ENCODE measurements around the gene CCDC40.

The CCDC40 gene

DNA sequence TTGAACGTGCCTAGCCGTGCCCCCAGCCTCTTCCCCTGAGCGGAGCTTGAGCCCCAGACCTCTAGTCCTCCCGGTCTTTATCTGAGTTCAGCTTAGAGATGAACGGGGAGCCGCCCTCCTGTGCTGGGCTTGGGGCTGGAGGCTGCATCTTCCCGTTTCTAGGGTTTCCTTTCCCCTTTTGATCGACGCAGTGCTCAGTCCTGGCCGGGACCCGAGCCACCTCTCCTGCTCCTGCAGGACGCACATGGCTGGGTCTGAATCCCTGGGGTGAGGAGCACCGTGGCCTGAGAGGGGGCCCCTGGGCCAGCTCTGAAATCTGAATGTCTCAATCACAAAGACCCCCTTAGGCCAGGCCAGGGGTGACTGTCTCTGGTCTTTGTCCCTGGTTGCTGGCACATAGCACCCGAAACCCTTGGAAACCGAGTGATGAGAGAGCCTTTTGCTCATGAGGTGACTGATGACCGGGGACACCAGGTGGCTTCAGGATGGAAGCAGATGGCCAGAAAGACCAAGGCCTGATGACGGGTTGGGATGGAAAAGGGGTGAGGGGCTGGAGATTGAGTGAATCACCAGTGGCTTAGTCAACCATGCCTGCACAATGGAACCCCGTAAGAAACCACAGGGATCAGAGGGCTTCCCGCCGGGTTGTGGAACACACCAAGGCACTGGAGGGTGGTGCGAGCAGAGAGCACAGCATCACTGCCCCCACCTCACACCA is 65.7 kb downstream of the CCDC40 start:
- DNase-seq (ENCODE audit: low spot score), result peak; percentile 51

DNA sequence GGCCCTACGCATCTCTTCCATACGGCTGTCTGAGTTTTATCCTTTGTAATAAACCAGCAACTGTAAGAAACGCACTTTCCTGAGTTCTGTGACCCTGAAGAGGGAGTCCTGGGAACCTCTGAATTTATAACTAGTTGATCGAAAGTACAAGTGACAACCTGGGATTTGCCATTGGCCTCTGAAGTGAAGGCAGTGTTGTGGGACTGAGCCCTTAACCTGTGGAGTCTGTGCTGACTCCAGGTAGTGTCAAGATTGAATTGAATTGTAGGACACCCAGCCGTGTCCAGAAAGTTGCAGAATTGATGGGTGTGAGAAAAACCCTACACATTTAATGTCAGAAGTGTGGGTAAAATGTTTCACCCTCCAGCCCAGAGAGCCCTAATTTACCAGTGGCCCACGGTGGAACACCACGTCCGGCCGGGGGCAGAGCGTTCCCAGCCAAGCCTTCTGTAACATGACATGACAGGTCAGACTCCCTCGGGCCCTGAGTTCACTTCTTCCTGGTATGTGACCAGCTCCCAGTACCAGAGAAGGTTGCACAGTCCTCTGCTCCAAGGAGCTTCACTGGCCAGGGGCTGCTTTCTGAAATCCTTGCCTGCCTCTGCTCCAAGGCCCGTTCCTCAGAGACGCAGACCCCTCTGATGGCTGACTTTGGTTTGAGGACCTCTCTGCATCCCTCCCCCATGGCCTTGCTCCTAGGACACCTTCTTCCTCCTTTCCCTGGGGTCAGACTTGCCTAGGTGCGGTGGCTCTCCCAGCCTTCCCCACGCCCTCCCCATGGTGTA is 66.4 kb downstream of the CCDC40 start:
- no peak for DNase-seq (ENCODE audit: low spot score)

DNA sequence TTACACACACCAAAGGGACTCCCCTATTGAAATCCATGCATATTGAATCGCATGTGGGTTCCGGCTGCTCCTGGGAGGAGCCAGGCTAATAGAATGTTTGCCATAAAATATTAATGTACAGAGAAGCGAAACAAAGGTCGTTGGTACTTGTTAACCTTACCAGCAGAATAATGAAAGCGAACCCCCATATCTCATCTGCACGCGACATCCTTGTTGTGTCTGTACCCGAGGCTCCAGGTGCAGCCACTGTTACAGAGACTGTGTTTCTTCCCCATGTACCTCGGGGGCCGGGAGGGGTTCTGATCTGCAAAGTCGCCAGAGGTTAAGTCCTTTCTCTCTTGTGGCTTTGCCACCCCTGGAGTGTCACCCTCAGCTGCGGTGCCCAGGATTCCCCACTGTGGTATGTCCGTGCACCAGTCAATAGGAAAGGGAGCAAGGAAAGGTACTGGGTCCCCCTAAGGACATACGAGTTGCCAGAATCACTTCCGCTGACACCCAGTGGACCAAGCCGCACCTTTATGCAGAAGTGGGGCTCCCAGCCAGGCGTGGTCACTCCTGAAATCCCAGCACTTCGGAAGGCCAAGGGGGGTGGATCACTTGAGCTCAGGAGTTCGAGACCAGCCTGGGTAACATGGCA is 67.1 kb downstream of the CCDC40 start:
- no peak for DNase-seq (ENCODE audit: low spot score)

DNA sequence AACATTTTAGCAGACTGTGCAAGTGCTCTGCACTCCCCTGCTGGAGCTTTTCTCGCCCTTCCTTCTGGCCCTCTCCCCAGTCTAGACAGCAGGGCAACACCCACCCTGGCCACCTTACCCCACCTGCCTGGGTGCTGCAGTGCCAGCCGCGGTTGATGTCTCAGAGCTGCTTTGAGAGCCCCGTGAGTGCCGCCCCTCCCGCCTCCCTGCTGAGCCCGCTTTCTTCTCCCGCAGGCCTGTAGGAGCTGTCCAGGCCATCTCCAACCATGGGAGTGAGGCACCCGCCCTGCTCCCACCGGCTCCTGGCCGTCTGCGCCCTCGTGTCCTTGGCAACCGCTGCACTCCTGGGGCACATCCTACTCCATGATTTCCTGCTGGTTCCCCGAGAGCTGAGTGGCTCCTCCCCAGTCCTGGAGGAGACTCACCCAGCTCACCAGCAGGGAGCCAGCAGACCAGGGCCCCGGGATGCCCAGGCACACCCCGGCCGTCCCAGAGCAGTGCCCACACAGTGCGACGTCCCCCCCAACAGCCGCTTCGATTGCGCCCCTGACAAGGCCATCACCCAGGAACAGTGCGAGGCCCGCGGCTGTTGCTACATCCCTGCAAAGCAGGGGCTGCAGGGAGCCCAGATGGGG is 68.0 kb downstream of the CCDC40 start:
- no peak for DNase-seq (ENCODE audit: low spot score)

DNA sequence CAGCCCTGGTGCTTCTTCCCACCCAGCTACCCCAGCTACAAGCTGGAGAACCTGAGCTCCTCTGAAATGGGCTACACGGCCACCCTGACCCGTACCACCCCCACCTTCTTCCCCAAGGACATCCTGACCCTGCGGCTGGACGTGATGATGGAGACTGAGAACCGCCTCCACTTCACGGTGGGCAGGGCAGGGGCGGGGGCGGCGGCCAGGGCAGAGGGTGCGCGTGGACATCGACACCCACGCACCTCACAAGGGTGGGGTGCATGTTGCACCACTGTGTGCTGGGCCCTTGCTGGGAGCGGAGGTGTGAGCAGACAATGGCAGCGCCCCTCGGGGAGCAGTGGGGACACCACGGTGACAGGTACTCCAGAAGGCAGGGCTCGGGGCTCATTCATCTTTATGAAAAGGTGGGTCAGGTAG is 68.5 kb downstream of the CCDC40 start:
- no peak for DNase-seq (ENCODE audit: low spot score)

DNA sequence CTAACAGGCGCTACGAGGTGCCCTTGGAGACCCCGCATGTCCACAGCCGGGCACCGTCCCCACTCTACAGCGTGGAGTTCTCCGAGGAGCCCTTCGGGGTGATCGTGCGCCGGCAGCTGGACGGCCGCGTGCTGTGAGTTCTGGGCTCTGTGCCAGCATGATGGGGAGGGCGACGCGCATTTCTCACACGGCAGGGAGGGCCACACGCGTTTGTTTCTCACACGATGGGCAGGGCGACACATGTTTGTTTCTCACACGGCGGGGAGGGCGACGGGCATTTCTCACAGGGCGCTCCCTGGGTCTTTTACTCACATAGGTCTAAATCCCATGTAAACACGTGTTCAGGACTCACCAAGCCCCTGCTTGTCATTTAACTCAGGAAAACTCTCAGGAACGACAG is 69.3 kb downstream of the CCDC40 start:
- DNase-seq (ENCODE audit: low spot score), result no peak

DNA sequence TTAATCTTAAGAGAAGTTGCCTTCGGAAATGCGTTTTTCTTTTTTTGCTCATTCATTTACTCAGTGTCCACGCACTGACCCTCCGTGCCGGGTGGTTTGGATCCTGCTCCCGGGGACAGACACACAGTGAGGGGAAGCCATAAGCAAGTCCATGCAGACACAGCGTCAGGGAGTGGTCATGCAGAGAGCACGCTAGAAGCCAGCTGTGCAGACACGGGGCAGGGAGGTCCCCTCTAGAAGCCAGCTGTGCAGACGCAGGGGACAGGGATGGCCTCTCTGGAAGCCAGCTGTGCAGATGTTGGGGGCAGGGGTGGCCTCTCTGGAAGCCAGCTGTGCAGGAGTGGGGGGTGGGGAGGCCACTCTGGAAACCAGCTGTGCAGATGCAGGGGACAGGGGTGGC is 69.7 kb downstream of the CCDC40 start:
- no peak for DNase-seq (ENCODE audit: low spot score)

DNA sequence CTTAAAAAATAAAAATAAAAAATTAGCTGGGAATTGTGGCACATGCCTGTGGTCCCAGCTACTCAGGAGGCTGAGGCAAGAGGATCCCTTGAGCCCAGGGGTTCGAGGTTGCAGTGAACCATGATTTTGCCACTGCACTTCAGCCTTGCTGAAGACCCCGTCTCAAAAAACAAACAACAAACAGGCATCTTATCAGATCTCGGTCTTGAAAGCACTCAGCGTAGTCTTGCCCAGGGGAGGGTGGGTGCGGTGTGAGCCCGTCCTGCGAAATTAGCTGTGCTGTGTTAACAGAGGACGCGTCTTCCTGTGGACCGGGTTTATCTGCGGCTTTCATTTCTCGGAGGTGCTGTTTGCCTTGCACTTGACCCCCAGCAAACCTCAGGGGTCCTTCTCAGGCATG is 70.3 kb downstream of the CCDC40 start:
- no peak for DNase-seq (ENCODE audit: low spot score)

DNA sequence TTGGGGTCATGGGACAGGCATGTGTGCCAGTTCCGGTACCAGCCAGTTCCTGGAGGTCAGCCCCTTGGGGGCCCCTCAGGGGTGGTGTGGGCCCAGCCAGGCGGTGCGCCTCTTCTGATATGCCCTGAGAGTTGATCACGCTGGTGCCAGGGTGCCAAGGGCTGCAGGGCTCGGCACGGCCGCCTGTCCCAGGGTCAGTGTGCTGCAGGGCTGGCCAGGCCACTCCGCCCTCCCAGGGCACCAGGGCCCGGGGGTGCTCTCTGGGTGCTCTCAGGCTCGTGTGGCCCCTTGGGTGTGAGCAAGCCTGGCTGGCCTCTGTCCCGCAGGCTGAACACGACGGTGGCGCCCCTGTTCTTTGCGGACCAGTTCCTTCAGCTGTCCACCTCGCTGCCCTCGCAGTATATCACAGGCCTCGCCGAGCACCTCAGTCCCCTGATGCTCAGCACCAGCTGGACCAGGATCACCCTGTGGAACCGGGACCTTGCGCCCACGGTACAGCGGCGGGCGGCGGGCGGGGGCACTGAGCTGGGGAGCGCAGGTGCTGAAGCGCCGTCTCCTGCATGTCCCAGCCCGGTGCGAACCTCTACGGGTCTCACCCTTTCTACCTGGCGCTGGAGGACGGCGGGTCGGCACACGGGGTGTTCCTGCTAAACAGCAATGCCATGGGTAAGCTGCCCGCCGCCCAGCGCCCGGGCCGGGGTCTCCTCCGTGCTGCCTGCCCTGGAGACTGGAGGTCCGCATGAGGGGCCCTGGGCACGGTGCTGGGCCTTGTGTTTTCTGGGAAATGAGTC is 71.0 kb downstream of the CCDC40 start:
- no peak for DNase-seq (ENCODE audit: low spot score)

DNA sequence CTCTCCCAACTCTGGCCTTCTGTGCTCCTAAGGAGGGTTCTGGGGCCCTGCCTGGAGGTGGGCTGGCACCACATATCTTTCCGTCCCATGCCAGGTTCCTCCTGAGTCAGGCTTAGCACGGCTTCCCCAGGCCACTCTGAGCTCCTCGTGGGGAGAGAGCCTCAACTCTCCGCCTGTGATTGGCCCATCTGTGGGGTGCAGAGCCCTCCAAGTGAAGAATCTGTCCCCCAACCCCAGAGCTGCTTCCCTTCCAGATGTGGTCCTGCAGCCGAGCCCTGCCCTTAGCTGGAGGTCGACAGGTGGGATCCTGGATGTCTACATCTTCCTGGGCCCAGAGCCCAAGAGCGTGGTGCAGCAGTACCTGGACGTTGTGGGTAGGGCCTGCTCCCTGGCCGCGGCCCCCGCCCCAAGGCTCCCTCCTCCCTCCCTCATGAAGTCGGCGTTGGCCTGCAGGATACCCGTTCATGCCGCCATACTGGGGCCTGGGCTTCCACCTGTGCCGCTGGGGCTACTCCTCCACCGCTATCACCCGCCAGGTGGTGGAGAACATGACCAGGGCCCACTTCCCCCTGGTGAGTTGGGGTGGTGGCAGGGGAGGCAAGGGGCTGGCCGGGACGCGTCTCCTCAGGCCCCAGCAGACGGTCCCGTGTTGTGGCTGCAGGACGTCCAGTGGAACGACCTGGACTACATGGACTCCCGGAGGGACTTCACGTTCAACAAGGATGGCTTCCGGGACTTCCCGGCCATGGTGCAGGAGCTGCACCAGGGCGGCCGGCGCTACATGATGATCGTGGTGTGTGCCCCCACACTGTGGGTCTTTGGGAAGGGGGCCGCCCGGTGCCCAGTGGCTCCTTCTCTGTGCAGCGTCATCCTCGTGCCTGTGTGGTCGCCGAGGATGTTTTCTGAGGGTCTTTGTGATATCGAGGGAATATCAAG is 71.9 kb downstream of the CCDC40 start:
- DNase-seq (ENCODE audit: low spot score), result no peak

DNA sequence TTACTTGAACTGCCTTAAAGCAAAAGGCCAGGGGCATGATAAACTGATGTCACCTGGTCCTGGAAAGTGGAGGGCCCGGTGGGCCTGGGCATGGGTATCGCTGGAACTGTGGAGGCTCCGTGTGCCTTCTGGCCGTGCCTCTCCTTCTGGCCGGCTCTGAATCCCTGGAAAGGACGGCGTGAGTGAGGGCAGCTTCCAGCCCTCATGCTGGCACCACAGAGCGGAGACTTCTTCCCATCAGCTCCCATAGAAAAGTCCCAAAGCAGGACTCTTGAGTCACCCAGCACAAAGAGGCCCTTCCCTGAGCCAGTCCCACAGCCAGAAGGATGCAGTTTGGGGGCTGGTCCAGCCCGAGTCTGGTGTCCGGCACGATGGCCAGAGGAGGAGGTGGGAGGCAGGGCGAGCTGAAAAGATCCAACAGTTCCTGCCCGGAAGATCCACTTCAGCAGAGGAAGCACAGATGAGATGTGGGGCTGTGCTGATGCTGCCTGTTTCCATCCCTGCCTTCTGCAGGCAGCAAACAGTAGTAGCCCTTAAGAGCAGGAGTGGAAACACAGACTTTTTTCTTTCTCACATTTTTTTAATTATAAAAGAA is 72.7 kb downstream of the CCDC40 start:
- DNase-seq (ENCODE audit: low spot score), result no peak

DNA sequence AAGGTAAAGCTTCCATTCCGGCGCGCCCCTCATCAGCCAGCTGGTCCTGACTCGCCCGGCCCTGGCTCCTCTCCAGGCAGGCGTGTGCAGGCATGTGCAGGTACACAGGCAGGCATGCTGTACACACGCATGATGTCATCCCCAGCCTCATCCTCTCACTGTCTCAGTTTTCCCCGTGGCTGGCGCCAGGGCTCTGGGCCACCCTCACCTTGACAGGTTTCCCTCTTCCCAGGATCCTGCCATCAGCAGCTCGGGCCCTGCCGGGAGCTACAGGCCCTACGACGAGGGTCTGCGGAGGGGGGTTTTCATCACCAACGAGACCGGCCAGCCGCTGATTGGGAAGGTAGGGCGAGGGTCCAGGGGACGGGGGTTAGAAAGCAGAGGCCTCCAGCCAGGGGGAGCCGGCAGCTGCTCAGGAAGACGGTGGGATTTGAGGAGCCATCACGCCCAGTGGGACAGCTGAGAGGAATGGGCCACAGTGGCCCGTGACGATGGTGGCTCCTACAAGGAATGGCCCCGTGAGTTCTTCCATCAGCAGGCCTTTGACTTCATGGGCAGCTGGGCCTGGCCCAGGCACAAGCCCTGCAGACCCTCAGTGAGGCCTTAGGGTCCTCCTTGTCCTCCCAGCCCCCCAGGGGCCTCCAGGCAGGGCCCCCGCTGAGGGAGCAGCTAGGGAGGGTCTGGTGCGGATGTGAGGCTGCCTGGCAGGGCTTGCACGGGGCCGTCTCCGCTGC is 73.4 kb downstream of the CCDC40 start:
- no peak for DNase-seq (ENCODE audit: low spot score)

DNA sequence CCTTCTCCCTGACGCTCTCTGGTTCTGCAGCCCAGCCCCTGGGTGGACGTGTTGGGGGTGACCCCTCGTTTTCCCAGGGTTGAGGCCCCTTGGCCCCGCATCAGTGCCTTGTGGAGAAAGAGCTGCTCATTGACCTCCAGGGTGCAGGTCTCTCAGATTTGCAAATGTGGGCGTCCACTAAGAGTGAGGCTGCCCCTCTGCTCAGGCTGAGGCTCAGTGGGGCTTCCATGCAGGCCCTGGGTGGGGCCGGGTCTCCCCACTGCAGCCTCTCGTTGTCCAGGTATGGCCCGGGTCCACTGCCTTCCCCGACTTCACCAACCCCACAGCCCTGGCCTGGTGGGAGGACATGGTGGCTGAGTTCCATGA is 74.0 kb downstream of the CCDC40 start:
- DNase-seq (ENCODE audit: low spot score), result no peak

DNA sequence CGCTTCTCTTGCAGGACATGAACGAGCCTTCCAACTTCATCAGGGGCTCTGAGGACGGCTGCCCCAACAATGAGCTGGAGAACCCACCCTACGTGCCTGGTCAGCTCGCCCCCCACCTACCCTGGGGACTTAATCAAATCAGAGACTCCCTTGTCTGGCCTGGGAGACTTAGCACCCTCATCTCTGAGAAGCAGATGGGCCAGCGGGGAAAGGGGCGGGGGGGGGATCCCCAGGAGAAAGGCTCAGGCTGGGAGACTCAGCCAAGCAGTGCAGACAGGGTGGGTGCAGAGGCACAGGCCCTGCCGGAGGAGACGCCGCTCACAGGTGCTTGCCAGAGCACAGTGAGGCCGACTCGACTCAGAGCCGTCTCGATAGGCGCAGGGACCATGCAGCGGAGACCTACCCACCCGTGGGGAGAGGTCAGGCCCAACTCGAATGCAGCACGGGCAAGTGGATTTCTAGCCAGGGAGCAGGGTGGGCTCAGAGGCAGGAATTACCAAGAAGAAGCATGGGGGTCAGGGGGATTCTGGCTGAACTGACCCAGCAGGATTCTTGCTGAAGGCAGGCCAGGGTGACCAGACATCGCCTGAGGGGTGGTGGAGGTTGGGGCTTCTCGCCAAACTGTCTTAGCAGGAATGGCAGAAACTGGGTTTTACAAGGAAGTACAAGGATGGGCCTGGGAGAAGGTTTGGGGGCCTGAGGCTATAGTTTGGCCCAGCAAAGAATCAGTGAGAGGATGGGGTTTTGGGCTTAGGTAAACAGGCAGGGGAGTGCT is 74.7 kb downstream of the CCDC40 start:
- no peak for DNase-seq (ENCODE audit: low spot score)

DNA sequence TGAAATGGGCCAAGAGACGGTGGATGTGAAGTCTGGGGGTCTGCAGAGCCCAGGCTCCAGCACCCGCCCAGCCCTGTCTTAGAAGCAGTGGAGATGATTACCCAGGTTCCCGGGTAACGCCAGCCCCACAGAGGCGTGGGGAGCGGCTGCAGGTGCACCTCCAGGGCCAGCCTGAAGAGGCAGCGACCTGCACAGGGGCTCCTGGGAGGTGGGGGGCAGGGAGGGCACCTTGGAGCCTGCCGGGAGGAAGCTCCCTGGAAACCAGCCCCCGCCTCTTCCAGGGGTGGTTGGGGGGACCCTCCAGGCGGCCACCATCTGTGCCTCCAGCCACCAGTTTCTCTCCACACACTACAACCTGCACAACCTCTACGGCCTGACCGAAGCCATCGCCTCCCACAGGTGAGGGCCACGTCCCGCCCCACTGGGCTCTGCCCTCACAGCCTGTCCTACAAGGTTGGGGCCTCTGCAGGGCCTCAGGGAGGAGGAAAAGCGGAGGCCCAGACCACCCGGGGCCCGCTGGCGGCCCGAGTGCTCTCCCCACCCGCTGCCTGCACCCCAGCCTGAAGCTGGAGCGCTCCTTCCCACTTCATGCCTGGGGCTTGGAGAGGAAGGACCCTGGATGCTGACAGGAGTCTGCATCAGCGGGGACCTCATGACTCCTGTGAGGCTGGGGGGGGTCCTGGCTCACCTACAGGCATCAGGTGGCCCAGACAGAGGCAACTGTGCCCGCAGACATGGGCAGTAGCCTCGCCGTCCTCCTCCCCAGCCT is 75.4 kb downstream of the CCDC40 start:
- no peak for DNase-seq (ENCODE audit: low spot score)

DNA sequence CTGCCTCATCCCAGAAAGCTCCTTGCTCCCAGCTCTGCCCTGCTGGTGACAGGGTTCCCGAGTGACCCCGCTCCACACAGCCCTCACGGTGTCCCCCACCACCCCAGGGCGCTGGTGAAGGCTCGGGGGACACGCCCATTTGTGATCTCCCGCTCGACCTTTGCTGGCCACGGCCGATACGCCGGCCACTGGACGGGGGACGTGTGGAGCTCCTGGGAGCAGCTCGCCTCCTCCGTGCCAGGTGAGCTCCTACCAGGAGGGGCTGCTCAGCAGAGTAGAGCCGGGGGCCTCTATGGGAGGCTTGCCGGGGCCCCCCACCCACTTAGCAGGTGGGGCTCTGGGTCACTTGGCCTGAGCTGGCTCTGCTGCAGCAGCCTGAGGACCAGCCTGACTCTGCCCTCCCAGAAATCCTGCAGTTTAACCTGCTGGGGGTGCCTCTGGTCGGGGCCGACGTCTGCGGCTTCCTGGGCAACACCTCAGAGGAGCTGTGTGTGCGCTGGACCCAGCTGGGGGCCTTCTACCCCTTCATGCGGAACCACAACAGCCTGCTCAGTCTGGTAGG is 76.1 kb downstream of the CCDC40 start:
- no peak for DNase-seq (ENCODE audit: low spot score)

DNA sequence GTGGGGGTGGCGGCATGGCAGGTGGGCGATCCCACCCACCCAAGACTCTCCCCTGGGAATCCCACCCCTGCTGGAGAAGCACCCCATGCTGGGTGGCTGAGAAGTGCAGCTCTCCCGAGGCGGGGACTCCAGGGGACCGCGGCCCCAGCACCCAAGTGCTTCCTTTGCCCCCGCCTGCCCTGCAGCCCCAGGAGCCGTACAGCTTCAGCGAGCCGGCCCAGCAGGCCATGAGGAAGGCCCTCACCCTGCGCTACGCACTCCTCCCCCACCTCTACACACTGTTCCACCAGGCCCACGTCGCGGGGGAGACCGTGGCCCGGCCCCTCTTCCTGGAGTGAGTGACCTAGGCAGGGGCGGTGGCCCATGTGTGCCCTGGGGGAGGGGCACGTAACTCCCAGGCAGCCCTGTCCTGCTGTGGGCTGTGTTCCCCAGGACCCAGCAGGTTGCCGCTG is 76.6 kb downstream of the CCDC40 start:
- no peak for DNase-seq (ENCODE audit: low spot score)

DNA sequence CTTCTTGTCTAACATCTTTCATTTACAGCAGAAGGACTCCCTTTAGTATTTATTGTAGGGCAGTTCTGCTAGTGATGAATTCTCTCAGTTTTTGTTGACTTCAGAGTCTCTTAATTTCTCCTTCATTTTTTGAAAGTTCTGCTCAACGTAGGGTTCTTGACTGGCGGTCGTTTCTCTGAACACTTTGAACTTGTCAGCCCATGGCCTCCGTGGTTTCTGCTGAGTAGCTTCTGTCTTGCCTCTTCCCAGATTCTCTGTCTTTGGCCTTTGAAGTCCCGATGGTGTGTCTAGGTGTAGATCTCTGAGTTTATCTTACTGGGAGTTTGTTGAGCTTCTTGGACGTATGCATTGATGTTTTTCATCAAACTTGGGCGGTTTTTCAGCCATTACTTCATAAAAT is 78.3 kb downstream of the CCDC40 start:
- DNase-seq (ENCODE audit: low spot score), result no peak
